NB4 (cell line): ENCODE results near the gene EIF3D.

Source experiments
- MAX ChIP-seq: IDR thresholded peaks from 2 replicates; pipeline ENCODE4 v1.6.1; 2011; ENCODE audit warnings: low read depth, low read length
- POLR2A ChIP-seq: IDR thresholded peaks from 2 replicates; pipeline ENCODE4 v1.6.1; 2011; ENCODE audit warnings: mild to moderate bottlenecking; ENCODE audit not compliant: insufficient read length; ENCODE audit errors: extremely low read depth
- TF ChIP-seq, protein P1 (sequence below): IDR thresholded peaks from one replicate; pipeline ENCODE4 v1.5.1; 2012; ENCODE audit warnings: low read depth, low read length

- TF ChIP-seq, protein P1, sequence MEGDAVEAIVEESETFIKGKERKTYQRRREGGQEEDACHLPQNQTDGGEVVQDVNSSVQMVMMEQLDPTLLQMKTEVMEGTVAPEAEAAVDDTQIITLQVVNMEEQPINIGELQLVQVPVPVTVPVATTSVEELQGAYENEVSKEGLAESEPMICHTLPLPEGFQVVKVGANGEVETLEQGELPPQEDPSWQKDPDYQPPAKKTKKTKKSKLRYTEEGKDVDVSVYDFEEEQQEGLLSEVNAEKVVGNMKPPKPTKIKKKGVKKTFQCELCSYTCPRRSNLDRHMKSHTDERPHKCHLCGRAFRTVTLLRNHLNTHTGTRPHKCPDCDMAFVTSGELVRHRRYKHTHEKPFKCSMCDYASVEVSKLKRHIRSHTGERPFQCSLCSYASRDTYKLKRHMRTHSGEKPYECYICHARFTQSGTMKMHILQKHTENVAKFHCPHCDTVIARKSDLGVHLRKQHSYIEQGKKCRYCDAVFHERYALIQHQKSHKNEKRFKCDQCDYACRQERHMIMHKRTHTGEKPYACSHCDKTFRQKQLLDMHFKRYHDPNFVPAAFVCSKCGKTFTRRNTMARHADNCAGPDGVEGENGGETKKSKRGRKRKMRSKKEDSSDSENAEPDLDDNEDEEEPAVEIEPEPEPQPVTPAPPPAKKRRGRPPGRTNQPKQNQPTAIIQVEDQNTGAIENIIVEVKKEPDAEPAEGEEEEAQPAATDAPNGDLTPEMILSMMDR = no peak
- TF ChIP-seq MAX (no peak), POLR2A (no peak)
These were observed 63.5 kb downstream of the EIF3D start for GRCh38 chr22:36465232-36466021.
